Ishikawa (cell line): ENCODE measurements around the gene BBS9.

ENCODE experiments used
- CEBPB ChIP-seq: IDR thresholded peaks from 2 replicates; pipeline ENCODE4 v1.6.1; 2012
- CREB1 ChIP-seq: IDR thresholded peaks from 2 replicates; pipeline ENCODE4 v1.6.1; 2012; ENCODE audit warnings: low read depth
- EGR1 ChIP-seq: IDR thresholded peaks from 2 replicates; pipeline ENCODE4 v1.6.1; 2012
- EP300 ChIP-seq: IDR thresholded peaks from 2 replicates; pipeline ENCODE4 v1.6.1; 2012; ENCODE audit warnings: borderline replicate concordance
- FOXM1 ChIP-seq: IDR thresholded peaks from 2 replicates; pipeline ENCODE4 v1.6.1; 2012; ENCODE audit warnings: low read depth, borderline replicate concordance
- NFIC ChIP-seq: IDR thresholded peaks from 2 replicates; pipeline ENCODE4 v1.6.1; 2012
- RAD21 ChIP-seq: IDR thresholded peaks from 2 replicates; pipeline ENCODE4 v1.6.1; 2012; ENCODE audit warnings: low read depth
- REST ChIP-seq: IDR thresholded peaks from 2 replicates; pipeline ENCODE4 v1.6.1; 2012; ENCODE audit warnings: low read depth, mild to moderate bottlenecking
- TAF1 ChIP-seq: IDR thresholded peaks from 2 replicates; pipeline ENCODE4 v1.6.1; 2012; ENCODE audit warnings: low read depth, mild to moderate bottlenecking
- TCF12 ChIP-seq: IDR thresholded peaks from 2 replicates; pipeline ENCODE4 v1.6.1; 2012; ENCODE audit warnings: low read depth
- TEAD4 ChIP-seq: IDR thresholded peaks from 2 replicates; pipeline ENCODE4 v1.6.1; 2012
- USF1 ChIP-seq: IDR thresholded peaks from 2 replicates; pipeline ENCODE4 v1.6.1; 2012
- YY1 ChIP-seq: IDR thresholded peaks from 2 replicates; pipeline ENCODE4 v1.6.1; 2012; ENCODE audit warnings: low read depth
- ZBTB7A ChIP-seq: IDR thresholded peaks from 2 replicates; pipeline ENCODE4 v1.6.1; 2012; ENCODE audit warnings: low read depth
- TF ChIP-seq, protein P1 (sequence below): IDR thresholded peaks from 2 replicates; pipeline ENCODE4 v1.6.1; 2012

BBS9 gene

GRCh38 chr7:33128990-33129805 lies at the start of gene BBS9:
TSS of gene BBS9 (plus strand) at chr7:33129564. CDS start at chr7:33146253, 16,689 bp downstream.
- TF ChIP-seq FOXM1 (no peak), TCF12 (peak; percentile 40; the same call in 1 of the 2 replicates), USF1 (peak; percentile 84), RAD21 (no peak), YY1 (peak; percentile 76), CREB1 (peak; percentile 33; the same call in 1 of the 2 replicates), EGR1 (no peak), TAF1 (peak; percentile 23; the same call in 1 of the 2 replicates), ZBTB7A (0 out of 2 replicates have a peak, but pooled peaks have one; percentile 26)
- TF ChIP-seq, protein P1, sequence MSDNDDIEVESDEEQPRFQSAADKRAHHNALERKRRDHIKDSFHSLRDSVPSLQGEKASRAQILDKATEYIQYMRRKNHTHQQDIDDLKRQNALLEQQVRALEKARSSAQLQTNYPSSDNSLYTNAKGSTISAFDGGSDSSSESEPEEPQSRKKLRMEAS, result peak; percentile 37; the same call in 1 of the 2 replicates

- TF ChIP-seq, protein P1, result no peak
These were observed 49.3 kb upstream of the BBS9 start for GRCh38 chr7:33079763-33080690.

DNA sequence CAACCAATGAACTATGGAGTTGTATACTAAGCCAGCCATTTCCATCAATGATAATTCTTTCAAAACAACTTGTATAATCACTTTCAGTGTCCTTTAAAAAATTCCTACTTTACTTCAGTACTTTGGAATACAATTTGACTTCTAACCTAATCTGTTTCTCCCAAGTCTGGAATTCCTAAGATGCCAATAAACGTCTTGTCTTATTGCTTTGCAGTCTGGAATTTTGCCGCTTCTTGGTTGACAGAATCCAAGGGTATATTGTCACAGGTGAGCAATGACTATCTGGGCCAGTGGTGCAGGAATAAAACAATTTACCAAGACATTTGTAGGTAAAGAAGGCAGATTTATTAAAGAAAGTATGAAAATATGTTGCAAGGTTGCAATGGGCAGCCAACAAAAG lies 42.0 kb upstream of the BBS9 start:
- TF ChIP-seq FOXM1, result no peak
- no peak for TF ChIP-seq EP300
- no peak for TF ChIP-seq RAD21
- no peak for TF ChIP-seq TCF12
- TF ChIP-seq YY1, result no peak
- no peak for TF ChIP-seq TAF1
- TF ChIP-seq EGR1, result no peak

DNA sequence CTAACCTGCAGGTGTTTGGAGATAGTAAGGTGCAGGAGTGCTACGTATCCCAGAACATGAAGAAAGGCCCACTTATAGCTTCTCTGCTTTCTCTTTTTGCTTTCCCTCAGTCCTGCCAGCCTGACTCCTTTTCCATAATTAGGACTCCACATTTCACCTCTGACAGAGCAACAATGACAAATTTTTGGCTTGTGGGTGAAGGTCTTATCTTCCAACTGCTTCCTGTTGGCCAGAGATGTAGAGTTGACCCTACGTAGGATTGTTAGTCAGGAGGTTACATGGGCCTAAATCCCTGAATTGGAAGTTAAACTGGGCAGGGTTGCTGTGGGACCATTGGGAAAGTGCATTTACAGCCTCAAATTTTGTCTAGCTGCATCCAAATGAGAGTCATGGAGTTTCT lies 41.5 kb upstream of the BBS9 start:
- TF ChIP-seq RAD21 (no peak), ZBTB7A (no peak), EGR1 (no peak), TCF12 (no peak), YY1 (no peak), TEAD4 (no peak), REST (no peak), NFIC (no peak), USF1 (no peak), CREB1 (no peak), TAF1 (no peak), FOXM1 (no peak), EP300 (no peak), CEBPB (no peak)
- TF ChIP-seq, protein P1, result no peak

- no peak for TF ChIP-seq EGR1
- TF ChIP-seq TEAD4, result no peak
- TF ChIP-seq CEBPB, result no peak
- no peak for TF ChIP-seq USF1
- no peak for TF ChIP-seq FOXM1
- no peak for TF ChIP-seq YY1
- no peak for TF ChIP-seq RAD21
- TF ChIP-seq, protein P1, result no peak
- no peak for TF ChIP-seq NFIC
These were observed 40.2 kb upstream of the BBS9 start for GRCh38 chr7:33089142-33089541.

- TF ChIP-seq USF1 (no peak), TCF12 (no peak), TEAD4 (no peak), REST (no peak), EGR1 (no peak), NFIC (no peak), CREB1 (no peak), RAD21 (no peak), TAF1 (no peak)
- TF ChIP-seq, protein P1, result no peak
These were observed 38.2 kb upstream of the BBS9 start for GRCh38 chr7:33091111-33091531.
